SU-DHL-6 (cell line): ENCODE measurements around the gene CMTR1.

Experiments used
- H2AFZ ChIP-seq: fragments of 200-600 bp; sonication (generic); 2 replicates; pipeline ENCODE4 v1.6.1; 2014; ENCODE audit warnings: low read depth, mild to moderate bottlenecking, moderate library complexity, mixed read lengths, antibody characterized with exemption, low read length; ENCODE audit not compliant: severe bottlenecking
- H3F3A ChIP-seq: fragments of 200-600 bp; shearing (Covaris generic); 2 replicates; pipeline ENCODE4 v1.6.0; 2016; ENCODE audit warnings: antibody characterized with exemption, mild to moderate bottlenecking; ENCODE audit not compliant: insufficient read depth
- H3K27ac ChIP-seq: fragments of 200-600 bp; sonication (generic); 2 replicates; pipeline ENCODE4 v1.5.1; 2016; ENCODE audit warnings: low read depth, mild to moderate bottlenecking, low read length, moderate library complexity, mixed read lengths
- H3K27me3 ChIP-seq: fragments of 200-600 bp; sonication (generic), shearing (Covaris generic); 2 replicates; pipeline ENCODE4 v1.6.0; 2014; ENCODE audit warnings: mild to moderate bottlenecking, low read length
- H3K36me3 ChIP-seq: fragments of 200-600 bp; sonication (generic); 2 replicates; pipeline ENCODE4 v1.6.1; 2014; ENCODE audit warnings: mild to moderate bottlenecking, low read length, mixed read lengths
- H3K4me2 ChIP-seq: fragments of 300-600, 200-600 bp; shearing (Covaris generic), sonication (generic); 2 replicates; pipeline ENCODE4 v1.6.0; 2014; ENCODE audit warnings: low read length, low read depth, mild to moderate bottlenecking; ENCODE audit not compliant: poor library complexity, severe bottlenecking
- H3K4me3 ChIP-seq: fragments of 200-600 bp; sonication (generic); 2 replicates; pipeline ENCODE4 v1.5.1; 2014; ENCODE audit warnings: antibody characterized with exemption, low read length, mild to moderate bottlenecking, mixed read lengths; ENCODE audit not compliant: insufficient read depth, poor library complexity, severe bottlenecking
- H3K79me2 ChIP-seq: fragments of 200-600 bp; sonication (generic); 2 replicates; pipeline ENCODE4 v1.6.1; 2014; ENCODE audit warnings: mild to moderate bottlenecking, low read length, moderate library complexity; ENCODE audit not compliant: insufficient read depth
- H3K9ac ChIP-seq: fragments of 200-600 bp; sonication (generic); 2 replicates; pipeline ENCODE4 v1.7.0; 2014; ENCODE audit warnings: mild to moderate bottlenecking, low read length
- H3K9me2 ChIP-seq: fragments of 200-600 bp; sonication (generic); replicated peaks from 2 replicates; pipeline ENCODE4 v1.6.1; 2014; ENCODE audit warnings: low read length; ENCODE audit not compliant: insufficient read depth
- H3K9me3 ChIP-seq: fragments of 200-600 bp; sonication (generic); 2 replicates; pipeline ENCODE4 v1.6.1; 2014; ENCODE audit warnings: low read length, mixed read lengths; ENCODE audit not compliant: insufficient read depth
- H4K20me1 ChIP-seq: fragments of 200-600 bp; sonication (generic); 2 replicates; pipeline ENCODE4 v1.6.1; 2014; ENCODE audit warnings: low read depth, mild to moderate bottlenecking, antibody characterized with exemption, low read length, moderate library complexity, mixed read lengths
- CTCF ChIP-seq: fragments of 200-600 bp; sonication (generic); IDR thresholded peaks from one replicate; pipeline ENCODE4 v1.5.1; 2017; ENCODE audit warnings: antibody characterized with exemption, mild to moderate bottlenecking, low read length, moderate library complexity; ENCODE audit not compliant: insufficient read depth, poor library complexity, severe bottlenecking
- EZH2phosphoT487 ChIP-seq: fragments of 200-600 bp; sonication (generic), shearing (Covaris generic); conservative IDR thresholded peaks from 2 replicates; pipeline ENCODE4 v1.6.1; 2018; ENCODE audit warnings: mild to moderate bottlenecking, antibody characterized with exemption, low read length, moderate library complexity, mixed read lengths

CMTR1 gene

GRCh38 chr6:37487591-37488380 is 54.8 kb downstream of the CMTR1 start:
- no peak overlapping the region for H3K27ac ChIP-seq
- H3K9me3 ChIP-seq: no peaks in the 10 kb centered on the region
- H3K9ac ChIP-seq: no peak overlapping the region
- no peaks in the 10 kb centered on the region for H3K9me2 ChIP-seq
- H3F3A ChIP-seq: peaks cover 7% of the 10 kb centered on the region; the same call in 1 of the 2 replicates
- no peak overlapping the region for H3K4me2 ChIP-seq
- no peaks in the 10 kb centered on the region for H3K36me3 ChIP-seq
- H2AFZ ChIP-seq: no peak overlapping the region
- H3K79me2 ChIP-seq: peaks cover 34% of the 10 kb centered on the region
- no peak overlapping the region for H3K4me3 ChIP-seq
- no peaks in the 10 kb centered on the region; the same call in 1 of the 2 replicates for H4K20me1 ChIP-seq
- TF ChIP-seq CTCF (no peak), EZH2phosphoT487 (no peak)
- H3K27me3 ChIP-seq: no peaks in the 10 kb centered on the region

GRCh38 chr6:37488476-37488875 is 55.5 kb downstream of the CMTR1 start:
- H3K4me3 ChIP-seq: no peak overlapping the region
- H3K27me3 ChIP-seq: no peaks in the 10 kb centered on the region
- H3K9me3 ChIP-seq: no peaks in the 10 kb centered on the region
- H3K4me2 ChIP-seq: no peak overlapping the region
- H3K36me3 ChIP-seq: no peaks in the 10 kb centered on the region
- H3K9me2 ChIP-seq: no peaks in the 10 kb centered on the region
- no peak overlapping the region for H3K27ac ChIP-seq
- no peak overlapping the region for H2AFZ ChIP-seq
- H3F3A ChIP-seq: peaks cover 7% of the 10 kb centered on the region; the same call in 1 of the 2 replicates
- H4K20me1 ChIP-seq: no peaks in the 10 kb centered on the region; the same call in 1 of the 2 replicates
- no peak overlapping the region for H3K9ac ChIP-seq
- peaks cover 40% of the 10 kb centered on the region for H3K79me2 ChIP-seq
- TF ChIP-seq EZH2phosphoT487 (no peak), CTCF (no peak)

- Histone ChIP-seq H3K9me3 (no peaks in the 10 kb centered on the region), H4K20me1 (no peaks in the 10 kb centered on the region; the same call in 1 of the 2 replicates), H3K27ac (no peak overlapping the region), H3K4me2 (no peak overlapping the region), H3K4me3 (no peak overlapping the region), H3K9ac (no peak overlapping the region), H3K79me2 (peaks cover 48% of the 10 kb centered on the region), H3K9me2 (no peaks in the 10 kb centered on the region), H3F3A (peaks cover 7% of the 10 kb centered on the region; the same call in 1 of the 2 replicates), H3K36me3 (no peaks in the 10 kb centered on the region), H3K27me3 (no peaks in the 10 kb centered on the region), H2AFZ (no peak overlapping the region)
- TF ChIP-seq EZH2phosphoT487 (no peak), CTCF (peak; percentile 20)
Measured at GRCh38 chr6:37489697-37490336, 56.8 kb downstream of the CMTR1 start.
